ENCODE measurements around the gene PALB2.

PALB2 gene

DNA sequence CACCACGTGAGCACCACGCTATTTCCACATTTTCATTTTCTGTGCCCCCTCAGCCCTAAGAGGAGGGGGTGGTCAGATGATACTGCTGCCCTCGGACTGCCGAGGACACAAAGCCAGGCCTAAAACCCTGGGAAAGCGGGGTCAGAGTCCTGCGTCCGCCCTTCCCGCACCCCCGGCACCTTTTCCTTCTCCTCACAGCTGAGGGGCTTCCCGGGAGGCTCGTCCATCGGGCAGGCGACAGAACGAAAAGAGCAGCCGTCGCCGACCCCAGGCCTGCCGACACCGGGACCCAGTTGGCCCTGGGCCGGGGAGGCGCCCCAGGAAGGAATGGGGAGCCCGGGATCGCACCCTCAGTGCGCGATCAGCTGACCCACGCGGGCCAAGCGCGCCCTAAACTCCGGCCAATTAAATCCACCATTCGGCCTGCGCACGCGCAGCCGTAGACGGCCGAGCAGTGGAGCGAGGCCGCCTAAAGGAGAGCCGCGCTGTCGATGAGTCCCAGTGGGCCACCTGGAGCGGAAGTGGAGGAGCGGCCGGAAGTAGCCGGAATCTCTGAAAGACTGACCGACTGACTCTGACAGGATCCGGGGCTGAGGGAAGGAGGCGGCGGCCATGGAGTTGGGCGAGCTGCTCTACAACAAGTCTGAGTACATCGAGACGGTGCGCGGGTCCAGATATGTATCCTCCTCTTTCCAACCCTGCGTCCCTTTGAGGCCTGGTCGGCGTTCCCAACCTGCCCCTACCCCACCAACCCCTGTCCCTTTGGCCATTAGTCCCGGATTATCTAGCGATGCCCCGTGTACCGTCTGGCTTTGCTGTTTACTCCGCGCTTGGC, at the start of gene PALB2, which contains the start of gene DCTN5:
TSS of gene PALB2 (minus strand) at position 380 of the 835 bp plus-strand sequence. CDS start at position 227, 153 bp downstream.
TSS of gene DCTN5 (plus strand) at position 536 of the 835 bp plus-strand sequence. CDS start at position 613, 77 bp downstream.
- DNase-seq (ENCODE audit: low read depth): peak; percentile 81

GRCh38 chr16:23689442-23690187, 48.5 kb upstream of the PALB2 start:
- no peak for DNase-seq (ENCODE audit: low read depth)

GRCh38 chr16:23687034-23687808, 46.1 kb upstream of the PALB2 start:
- no peak for DNase-seq (ENCODE audit: low read depth)

GRCh38 chr16:23683487-23683886, 42.4 kb upstream of the PALB2 start:
- DNase-seq (ENCODE audit: low read depth): no peak

DNA sequence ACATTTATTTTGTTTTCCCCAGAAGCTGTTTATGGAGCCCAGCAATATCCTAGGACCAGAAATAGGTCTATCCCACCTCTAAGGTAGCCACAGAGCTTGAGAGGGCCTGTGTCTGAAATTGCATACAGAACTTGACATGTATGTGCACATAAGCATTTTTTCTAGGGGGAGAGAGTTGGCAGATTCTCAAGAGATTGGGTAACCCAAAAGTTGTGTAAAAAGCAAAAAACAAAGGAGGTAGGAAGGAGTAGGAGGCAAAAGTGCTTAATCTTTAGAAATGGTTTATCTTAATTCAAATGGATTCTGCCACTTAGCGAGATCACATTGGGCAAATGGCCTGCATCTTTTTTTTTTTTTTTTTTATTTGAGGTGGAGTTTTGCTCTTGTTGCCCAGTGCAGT, 41.1 kb upstream of the PALB2 start:
- DNase-seq (ENCODE audit: low read depth): no peak

DNA sequence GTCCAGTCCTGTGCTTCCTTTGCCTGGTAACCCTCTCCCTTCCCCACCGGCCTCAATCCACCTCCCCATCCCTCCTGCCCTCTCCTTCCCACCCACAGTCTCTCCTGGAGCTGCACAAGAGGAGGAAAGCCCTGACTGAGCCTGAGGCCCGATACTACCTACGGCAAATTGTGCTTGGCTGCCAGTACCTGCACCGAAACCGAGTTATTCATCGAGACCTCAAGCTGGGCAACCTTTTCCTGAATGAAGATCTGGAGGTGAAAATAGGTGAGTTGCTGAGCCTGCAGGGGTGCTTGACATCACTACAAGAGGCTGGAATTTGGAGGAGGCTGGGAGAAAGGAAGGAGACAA, 38.9 kb upstream of the PALB2 start:
- DNase-seq (ENCODE audit: low read depth): no peak

GRCh38 chr16:23679274-23679985, 38.3 kb upstream of the PALB2 start:
- DNase-seq (ENCODE audit: low read depth): peak; percentile 68

DNA sequence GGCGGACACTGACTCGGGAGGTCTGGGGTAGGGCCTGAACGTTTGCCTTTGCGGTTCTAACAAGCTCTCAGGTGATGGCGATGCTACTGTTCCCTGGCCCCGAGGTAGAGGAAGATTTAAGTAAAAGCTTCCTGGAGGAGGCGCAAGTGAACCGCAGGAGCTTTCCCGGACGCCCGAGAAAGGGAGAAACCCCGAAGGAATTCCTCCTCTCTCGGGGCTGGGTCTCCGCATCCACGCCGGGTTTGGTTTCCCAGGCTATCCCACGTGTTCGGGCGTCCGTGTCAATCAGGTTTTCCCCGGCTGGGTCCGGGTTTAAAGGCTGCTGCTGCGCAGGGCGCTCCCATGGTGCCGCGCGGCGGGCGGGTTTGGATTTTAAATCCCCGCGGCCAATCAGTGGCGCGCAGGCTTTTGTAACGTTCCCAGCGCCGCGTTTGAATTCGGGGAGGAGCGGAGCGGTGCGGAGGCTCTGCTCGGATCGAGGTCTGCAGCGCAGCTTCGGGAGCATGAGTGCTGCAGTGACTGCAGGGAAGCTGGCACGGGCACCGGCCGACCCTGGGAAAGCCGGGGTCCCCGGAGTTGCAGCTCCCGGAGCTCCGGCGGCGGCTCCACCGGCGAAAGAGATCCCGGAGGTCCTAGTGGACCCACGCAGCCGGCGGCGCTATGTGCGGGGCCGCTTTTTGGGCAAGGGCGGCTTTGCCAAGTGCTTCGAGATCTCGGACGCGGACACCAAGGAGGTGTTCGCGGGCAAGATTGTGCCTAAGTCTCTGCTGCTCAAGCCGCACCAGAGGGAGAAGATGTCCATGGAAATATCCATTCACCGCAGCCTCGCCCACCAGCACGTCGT, 37.5 kb upstream of the PALB2 start, which contains the start of gene PLK1:
TSS of gene PLK1 (plus strand) at position 460 of the 844 bp plus-strand sequence. CDS start at position 504, 44 bp downstream.
- DNase-seq (ENCODE audit: low read depth): peak; percentile 52

DNA sequence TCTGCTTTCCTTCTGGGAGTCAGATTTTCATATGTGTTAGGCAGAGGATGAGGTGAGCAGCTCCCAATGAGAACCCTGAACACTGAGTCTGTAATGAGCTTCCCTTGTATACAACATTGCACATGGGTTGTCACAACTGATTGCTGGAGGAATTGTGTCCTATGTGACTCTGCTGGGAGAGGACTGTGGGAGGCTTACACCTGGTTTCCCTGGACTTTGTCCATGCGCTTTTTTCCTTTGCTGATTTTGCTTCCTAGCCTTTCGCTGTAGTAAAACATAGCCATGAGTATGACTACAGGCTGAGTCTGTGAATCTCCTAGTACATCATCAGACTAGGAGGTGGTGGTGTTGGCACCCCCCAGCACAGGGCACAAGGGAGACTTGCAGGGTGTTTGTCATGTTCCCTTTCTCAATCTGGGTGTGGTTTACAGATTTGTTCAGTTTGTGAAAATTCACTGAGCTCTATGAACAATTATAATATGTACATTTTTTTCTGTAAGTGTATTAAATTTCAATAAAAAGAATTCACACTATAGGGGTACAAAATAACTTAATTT, 35.9 kb upstream of the PALB2 start:
- DNase-seq (ENCODE audit: low read depth): no peak

DNA sequence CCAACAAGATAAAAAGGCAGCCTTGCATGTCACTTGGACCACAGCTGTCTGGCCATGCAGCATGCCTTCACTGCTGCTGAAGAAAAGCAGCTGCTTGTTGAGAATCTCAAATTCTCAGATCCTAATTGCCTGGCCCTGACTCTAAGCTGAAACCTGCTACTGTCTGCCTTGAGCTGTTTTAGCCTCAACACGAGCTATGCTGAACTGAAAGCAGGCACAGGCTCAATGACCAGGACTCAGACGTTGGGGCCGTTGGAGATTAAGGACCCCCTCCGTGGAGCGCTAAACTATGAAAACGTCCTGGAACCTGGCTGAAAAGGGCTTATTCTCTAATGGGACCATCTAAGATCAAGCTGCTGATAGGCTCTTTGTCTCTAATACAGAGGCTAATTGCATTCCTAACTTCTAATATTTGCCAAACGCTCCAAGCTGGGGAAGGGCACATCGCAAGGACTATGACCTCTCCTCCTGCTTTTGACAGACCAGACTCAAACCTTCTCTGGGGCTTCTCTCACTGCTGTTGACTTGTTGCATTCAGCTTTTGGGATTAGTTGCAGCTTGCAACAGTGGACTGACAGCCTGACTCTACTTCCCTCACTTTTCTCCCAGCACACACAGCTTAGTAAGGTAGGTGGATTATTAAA, 33.0 kb upstream of the PALB2 start:
- DNase-seq (ENCODE audit: low read depth): no peak

GRCh38 chr16:23670137-23670776, 29.1 kb upstream of the PALB2 start:
- no peak for DNase-seq (ENCODE audit: low read depth)

GRCh38 chr16:23668873-23669272, 27.8 kb upstream of the PALB2 start:
- DNase-seq (ENCODE audit: low read depth): no peak

DNA sequence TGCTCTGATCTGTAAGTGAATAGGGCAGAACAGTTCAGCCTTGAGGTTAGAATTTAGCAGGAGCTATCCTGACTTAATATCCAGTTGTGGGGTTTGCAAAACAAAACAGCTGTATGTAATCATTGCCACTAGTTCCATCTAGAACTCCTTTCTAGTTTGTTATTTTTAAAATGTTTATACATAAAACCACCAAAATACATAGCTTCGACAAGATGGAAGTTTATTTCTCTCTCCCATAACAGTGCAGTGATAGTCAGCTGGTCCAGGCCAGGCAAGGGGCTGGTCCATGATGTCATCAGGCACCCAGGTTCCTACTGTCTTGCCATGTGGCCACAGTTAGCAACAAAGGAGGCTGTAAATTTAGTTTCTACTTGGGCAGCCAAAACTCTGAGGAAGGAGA, 27.1 kb upstream of the PALB2 start:
- no peak for DNase-seq (ENCODE audit: low read depth)

DNA sequence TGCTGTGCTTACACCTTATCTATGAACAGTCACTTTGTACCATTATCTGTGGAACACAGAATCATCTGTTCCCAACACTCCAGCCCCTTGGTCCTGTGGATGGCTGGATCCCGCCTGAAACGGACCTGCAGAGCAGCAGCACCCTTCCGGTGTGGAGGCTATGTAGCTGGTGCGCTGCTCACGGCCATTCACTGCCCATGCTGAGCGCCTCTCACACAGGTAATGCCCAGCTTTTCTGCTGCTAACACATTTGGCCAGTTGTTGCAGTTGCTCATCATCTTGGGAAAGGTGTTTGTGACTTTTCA, 26.2 kb upstream of the PALB2 start:
- DNase-seq (ENCODE audit: low read depth): no peak

- DNase-seq (ENCODE audit: low read depth): no peak
These were observed 25.7 kb upstream of the PALB2 start for GRCh38 chr16:23666571-23667354.

DNA sequence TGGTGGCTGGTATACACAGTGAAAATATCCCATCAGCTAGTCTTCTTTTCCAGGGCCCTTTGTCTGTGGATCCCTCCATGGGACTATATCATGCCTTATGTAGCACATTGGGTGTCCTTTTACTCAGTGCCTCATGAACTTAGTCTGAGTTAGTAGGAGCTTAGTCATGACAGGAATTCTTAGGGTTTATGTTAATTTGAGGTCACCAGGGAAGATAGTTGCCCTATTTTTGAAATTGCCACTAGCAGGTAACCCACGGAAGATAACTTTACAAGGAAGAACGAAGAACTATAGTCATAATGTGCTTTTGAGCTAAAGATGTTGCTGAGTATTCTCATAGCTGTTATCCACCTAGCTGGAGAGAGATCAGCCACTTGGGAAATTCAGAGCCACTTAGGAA, 22.8 kb upstream of the PALB2 start:
- no peak for DNase-seq (ENCODE audit: low read depth)

DNA sequence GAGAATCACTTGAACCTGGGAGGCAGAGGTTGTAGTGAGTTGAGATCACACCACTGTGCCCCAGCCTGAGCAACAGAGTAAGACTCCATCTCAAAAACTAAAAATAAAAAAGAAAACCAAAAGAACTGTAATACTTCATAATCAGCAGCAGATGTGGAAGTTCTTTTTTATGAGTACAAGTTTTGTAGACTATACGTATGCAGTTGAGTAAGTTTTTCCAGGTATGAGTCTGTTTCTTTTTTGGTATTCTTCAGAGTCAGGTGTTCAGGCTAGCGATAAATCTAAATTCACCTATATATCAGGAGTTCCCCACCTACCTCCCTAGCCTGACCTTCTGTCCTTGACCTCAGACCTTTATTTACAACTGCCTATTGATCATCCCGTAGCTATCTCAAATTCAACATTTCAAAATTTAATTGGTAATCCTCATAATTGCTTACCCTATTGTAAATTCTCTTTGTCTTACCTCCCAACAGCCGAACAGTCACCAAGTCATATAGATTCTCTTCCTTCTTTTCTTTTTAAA, 10.9 kb upstream of the PALB2 start:
- DNase-seq (ENCODE audit: low read depth): no peak

GRCh38 chr16:23650674-23651416, 9.7 kb upstream of the PALB2 start:
- no peak for DNase-seq (ENCODE audit: low read depth)

Measured in CMK (cell line).